Astrocyte of the spinal cord (primary cell): ENCODE data around the gene TFDP1.
A peak's percentile ranks its signal among the peaks of the same experiment; 100 is the strongest.

Experiments
- DNase-seq: peaks from one replicate; pipeline ENCODE4 v3.0.0; 2011; ENCODE audit warnings: low read depth, low spot score
- H3K4me3 ChIP-seq: 2 replicates; pipeline ENCODE4 v1.5.1; 2011; ENCODE audit warnings: low read depth, mild to moderate bottlenecking, low read length, moderate library complexity
- in situ Hi-C: cut with HindIII; loops from 2 replicates; pipeline ENCODE4 v1.10.0; 2017; ENCODE audit warnings: low sequenced_read_pairs
- TF ChIP-seq, protein P1 (sequence below): IDR thresholded peaks from 2 replicates; pipeline ENCODE4 v1.5.1; 2012; ENCODE audit warnings: low read depth, mild to moderate bottlenecking, low read length, inconsistent platforms

Gene TFDP1

GRCh38 chr13:113613789-113614379 lies 29.3 kb downstream of the TFDP1 start:
- in situ Hi-C loops: no loop called here
- TF ChIP-seq, protein P1, sequence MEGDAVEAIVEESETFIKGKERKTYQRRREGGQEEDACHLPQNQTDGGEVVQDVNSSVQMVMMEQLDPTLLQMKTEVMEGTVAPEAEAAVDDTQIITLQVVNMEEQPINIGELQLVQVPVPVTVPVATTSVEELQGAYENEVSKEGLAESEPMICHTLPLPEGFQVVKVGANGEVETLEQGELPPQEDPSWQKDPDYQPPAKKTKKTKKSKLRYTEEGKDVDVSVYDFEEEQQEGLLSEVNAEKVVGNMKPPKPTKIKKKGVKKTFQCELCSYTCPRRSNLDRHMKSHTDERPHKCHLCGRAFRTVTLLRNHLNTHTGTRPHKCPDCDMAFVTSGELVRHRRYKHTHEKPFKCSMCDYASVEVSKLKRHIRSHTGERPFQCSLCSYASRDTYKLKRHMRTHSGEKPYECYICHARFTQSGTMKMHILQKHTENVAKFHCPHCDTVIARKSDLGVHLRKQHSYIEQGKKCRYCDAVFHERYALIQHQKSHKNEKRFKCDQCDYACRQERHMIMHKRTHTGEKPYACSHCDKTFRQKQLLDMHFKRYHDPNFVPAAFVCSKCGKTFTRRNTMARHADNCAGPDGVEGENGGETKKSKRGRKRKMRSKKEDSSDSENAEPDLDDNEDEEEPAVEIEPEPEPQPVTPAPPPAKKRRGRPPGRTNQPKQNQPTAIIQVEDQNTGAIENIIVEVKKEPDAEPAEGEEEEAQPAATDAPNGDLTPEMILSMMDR: no peak
- no peak overlapping the region for H3K4me3 ChIP-seq
- DNase-seq: no peak

- DNase-seq: peak; percentile 8
- in situ Hi-C loops: no loop called here
- no peak overlapping the region for H3K4me3 ChIP-seq
- TF ChIP-seq, protein P1: no peak
Observed at GRCh38 chr13:113616281-113616906, 31.8 kb downstream of the TFDP1 start.

GRCh38 chr13:113616991-113617749 lies 32.6 kb downstream of the TFDP1 start:
- DNase-seq: peak; percentile 54
- no peak overlapping the region for H3K4me3 ChIP-seq
- in situ Hi-C loops: no loop called here
- TF ChIP-seq, protein P1: no peak

GRCh38 chr13:113617961-113618360 lies 33.4 kb downstream of the TFDP1 start:
- in situ Hi-C loops: no loop called here
- no peak overlapping the region for H3K4me3 ChIP-seq
- DNase-seq: no peak
- TF ChIP-seq, protein P1: no peak

GRCh38 chr13:113618455-113618854 lies 33.9 kb downstream of the TFDP1 start:
- in situ Hi-C loops: no loop called here
- H3K4me3 ChIP-seq: no peak overlapping the region
- TF ChIP-seq, protein P1: no peak
- no peak for DNase-seq

GRCh38 chr13:113620036-113620796 lies 35.7 kb downstream of the TFDP1 start:
- no peak for DNase-seq
- TF ChIP-seq, protein P1: no peak
- no peak overlapping the region for H3K4me3 ChIP-seq
- in situ Hi-C loops: no loop called here
